HG02981 (cell line): Measurements from ENCODE around the gene PRSS37.

ENCODE experiments used
- ATAC-seq: cut with Tn5 transposase; IDR thresholded peaks from one replicate; pipeline ENCODE4 v1.9.1; 2021; ENCODE audit warnings: mild to moderate bottlenecking, moderate library complexity; ENCODE audit not compliant: unreplicated experiment

Gene PRSS37

DNA sequence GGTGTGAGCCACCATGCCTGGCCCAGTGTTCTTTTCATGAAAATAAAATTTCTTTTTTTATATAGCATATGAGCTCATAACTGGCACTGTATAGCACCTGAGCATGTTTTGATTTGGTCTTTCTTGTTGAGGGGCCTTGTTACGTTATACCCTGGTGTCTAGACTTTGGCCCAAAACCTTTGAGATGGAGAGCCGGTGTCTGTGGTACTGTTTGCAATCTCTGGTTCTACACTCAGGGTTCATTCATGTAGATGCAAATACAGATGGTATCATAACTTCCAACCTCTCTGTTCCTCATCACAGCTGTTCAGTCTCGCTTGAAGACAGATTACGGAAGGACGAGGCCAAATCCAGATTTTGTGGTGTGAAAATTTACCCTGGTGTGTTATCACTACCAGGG, 51.4 kb downstream of the PRSS37 start, which contains the start of gene TAS2R5:
TAS2R5 (plus strand) TSS at position 301 of the 400 bp plus-strand sequence. CDS start 145 bp downstream, outside the sequence.
- no peak for ATAC-seq

DNA sequence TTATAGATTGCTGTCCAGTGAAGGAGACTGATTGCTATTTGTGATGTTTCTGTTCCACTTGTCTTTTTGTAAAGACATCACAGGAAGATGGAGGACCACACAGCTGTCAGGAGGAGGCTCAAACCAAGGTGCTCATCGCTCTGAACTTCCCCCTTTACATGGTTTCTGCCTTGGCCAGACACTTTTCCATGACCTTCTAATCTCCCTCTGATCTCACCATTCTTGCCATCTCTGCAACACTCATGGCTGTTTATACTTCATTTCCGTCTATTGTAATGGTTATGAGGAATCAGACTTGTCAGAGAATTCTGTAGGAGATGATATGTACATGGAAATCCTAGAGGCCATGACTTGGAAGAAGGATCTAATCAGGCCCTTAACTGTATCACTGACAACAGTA, 53.0 kb downstream of the PRSS37 start:
- no peak for ATAC-seq
